Common myeloid progenitor, CD34-positive (primary cell): ENCODE results near the gene WDR1.

ENCODE experiments used
- CTCF ChIA-PET: fragments of 350-600 bp; sonication (Branson Sonifier 250); formaldehyde crosslinking; loops from one replicate; lab custom pipeline; 2021; ENCODE audit warnings: antibody characterized with exemption; lab: Charles Lee
- POLR2A ChIA-PET: fragments of 350-600 bp; sonication (Branson Sonifier 250); formaldehyde crosslinking; loops from one replicate; lab custom pipeline; 2021; ENCODE audit warnings: antibody characterized with exemption; lab: Charles Lee
- DNase-seq, 3 donors: peaks; one replicate each; pipeline versions ENCODE4 v3.0.0 to v3.0.0-alpha.2; 2013
- H3K27ac ChIP-seq, 2 experiments: 1 replicate in 1 of 2; 2 replicates in 1 of 2; pipeline ENCODE4 v1.7.0; 2013; ENCODE audit warnings: inconsistent platforms in 2 of 2, low read length in 2 of 2, mild to moderate bottlenecking in 2 of 2, low read depth in 1 of 2, moderate library complexity in 1 of 2; ENCODE audit not compliant: severe bottlenecking in 2 of 2, insufficient read depth in 1 of 2, poor library complexity in 1 of 2
- H3K27me3 ChIP-seq, 5 experiments: replicated peaks in 2 of 5; 1 replicate in 3 of 5; 2 replicates in 2 of 5; pipeline versions ENCODE4 v1.6.1 to v1.7.0; 2013; ENCODE audit warnings: low read length in 4 of 5, mild to moderate bottlenecking in 2 of 5, moderate library complexity in 2 of 5, inconsistent platforms in 1 of 5; ENCODE audit not compliant: insufficient read depth in 5 of 5, control insufficient read depth in 4 of 5
- H3K36me3 ChIP-seq, 4 experiments: 1 replicate in 2 of 4; 2 replicates in 2 of 4; pipeline versions ENCODE4 v1.6.1 to v1.7.0; 2013; ENCODE audit warnings: low read length in 3 of 4, control low read depth in 1 of 4, mild to moderate bottlenecking in 1 of 4; ENCODE audit not compliant: control insufficient read depth in 4 of 4, insufficient read depth in 4 of 4
- H3K4me1 ChIP-seq, 4 experiments: 1 replicate in 3 of 4; 2 replicates in 1 of 4; pipeline versions ENCODE4 v1.6.1 to v1.7.1; 2013; ENCODE audit warnings: low read length in 3 of 4, mild to moderate bottlenecking in 3 of 4, control low read depth in 1 of 4, inconsistent platforms in 1 of 4, moderate library complexity in 1 of 4; ENCODE audit not compliant: control insufficient read depth in 4 of 4, insufficient read depth in 4 of 4; ENCODE audit errors: control extremely low read depth in 1 of 4
- H3K4me3 ChIP-seq, 7 experiments: 1 replicate in 4 of 7; 2 replicates in 3 of 7; pipeline versions ENCODE4 v1.5.1 to v1.7.0; 2013; ENCODE audit warnings: mild to moderate bottlenecking in 7 of 7, low read length in 6 of 7, moderate library complexity in 6 of 7, inconsistent platforms in 2 of 7, low read depth in 2 of 7, control low read depth in 1 of 7; ENCODE audit not compliant: insufficient read depth in 4 of 7, control insufficient read depth in 1 of 7; ENCODE audit errors: extremely low read depth in 1 of 7
- H3K9me3 ChIP-seq, 5 experiments: 1 replicate in 4 of 5; 2 replicates in 1 of 5; pipeline versions ENCODE4 v1.6.1 to v1.7.1; 2013; ENCODE audit warnings: low read length in 4 of 5, mild to moderate bottlenecking in 2 of 5, inconsistent platforms in 1 of 5, low read depth in 1 of 5, moderate library complexity in 1 of 5; ENCODE audit not compliant: control insufficient read depth in 4 of 5, insufficient read depth in 2 of 5; ENCODE audit errors: control extremely low read depth in 1 of 5
- WGBS: methylation state at CpG from one replicate; pipeline ENCODE4 v1.1.5; 2013; ENCODE audit not compliant: insufficient coverage; 5-methylcytosine and 5-hydroxymethylcytosine counted together

WDR1 gene

DNA sequence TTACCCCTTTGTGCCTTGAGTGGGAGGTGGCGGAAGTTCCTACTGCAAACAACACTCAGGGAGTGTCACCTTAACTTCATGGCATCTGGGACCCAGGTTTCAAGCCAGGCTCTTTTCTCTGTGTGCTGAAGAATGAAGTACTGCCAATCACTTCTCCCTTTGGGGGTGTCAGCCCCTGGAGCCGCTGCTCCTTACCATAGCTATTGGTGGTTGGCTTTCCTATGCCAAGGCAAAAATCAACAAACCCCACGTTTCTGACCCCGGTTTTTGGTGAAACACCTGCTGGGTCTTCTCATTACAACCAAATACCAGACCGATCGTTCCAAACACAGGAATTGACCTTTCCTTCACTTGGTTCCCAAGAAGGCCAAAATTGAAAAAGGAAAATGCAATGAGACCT, 75.6 kb downstream of the WDR1 start:
- H3K36me3 ChIP-seq = no peaks in the 10 kb centered on the region
- WGBS = 88% methylated on average over 4 of the region's 6 CpGs
- no peak overlapping the region for H3K27ac ChIP-seq
- H3K4me1 ChIP-seq = peaks cover 0 to 4% (median 0%) of the 10 kb centered on the region in 4 experiments
- ChIA-PET CTCF (interaction anchor here (0.9 to 1.5 kb wide), 6 partner anchors 11 to 28 kb away, joined by 3 to 5 read pairs (median 3); no protein-coding TSS in a partner anchor), POLR2A (no interaction called here)
- H3K9me3 ChIP-seq = peaks cover 1 to 6% (median 2%) of the 10 kb centered on the region in 5 experiments
- no peak overlapping the region for H3K4me3 ChIP-seq
- peaks cover 0 to 7% (median 0%) of the 10 kb centered on the region in 5 experiments for H3K27me3 ChIP-seq
- no peak for DNase-seq

DNA sequence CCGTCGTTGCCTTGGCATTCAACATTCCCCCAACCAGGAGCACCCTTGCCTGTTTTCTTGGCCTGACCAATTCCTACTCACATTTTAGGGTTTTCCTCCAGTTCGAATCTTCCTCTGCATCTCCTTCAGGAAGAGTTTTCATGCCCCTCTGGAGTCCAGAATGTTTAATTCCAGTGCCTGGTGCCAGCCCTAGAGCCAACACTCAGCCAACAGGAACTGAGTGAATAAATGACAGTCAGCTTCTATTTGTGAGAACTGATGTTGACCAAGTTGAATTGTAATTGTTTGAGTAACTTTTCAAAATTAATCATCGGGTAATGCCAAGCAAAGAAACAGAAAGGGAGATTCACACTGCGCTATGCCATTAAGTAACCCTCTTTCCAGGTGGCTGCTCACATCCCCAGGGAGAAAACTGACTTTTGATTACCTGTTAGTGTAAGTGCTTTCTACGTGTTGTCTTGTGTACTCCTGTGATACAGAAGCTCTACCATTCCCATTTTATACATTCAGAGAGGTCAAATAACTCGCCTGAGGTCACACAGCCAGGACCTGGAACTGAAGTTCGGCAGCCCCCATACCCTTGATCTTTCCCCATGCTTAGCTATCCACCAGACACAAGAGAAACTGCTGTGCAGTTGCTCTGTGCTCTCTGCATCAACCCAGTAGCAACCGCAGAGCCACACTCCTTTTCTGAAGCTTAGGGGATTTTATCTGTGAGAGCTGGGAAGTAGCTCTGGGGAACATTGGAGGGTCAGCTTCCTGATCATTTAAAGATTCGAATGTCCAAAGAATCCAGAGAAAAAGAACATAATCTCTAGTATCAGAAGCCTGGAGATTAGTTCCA, 76.3 kb downstream of the WDR1 start:
- 98% methylated on average over 6 of the region's 10 CpGs for WGBS

DNA sequence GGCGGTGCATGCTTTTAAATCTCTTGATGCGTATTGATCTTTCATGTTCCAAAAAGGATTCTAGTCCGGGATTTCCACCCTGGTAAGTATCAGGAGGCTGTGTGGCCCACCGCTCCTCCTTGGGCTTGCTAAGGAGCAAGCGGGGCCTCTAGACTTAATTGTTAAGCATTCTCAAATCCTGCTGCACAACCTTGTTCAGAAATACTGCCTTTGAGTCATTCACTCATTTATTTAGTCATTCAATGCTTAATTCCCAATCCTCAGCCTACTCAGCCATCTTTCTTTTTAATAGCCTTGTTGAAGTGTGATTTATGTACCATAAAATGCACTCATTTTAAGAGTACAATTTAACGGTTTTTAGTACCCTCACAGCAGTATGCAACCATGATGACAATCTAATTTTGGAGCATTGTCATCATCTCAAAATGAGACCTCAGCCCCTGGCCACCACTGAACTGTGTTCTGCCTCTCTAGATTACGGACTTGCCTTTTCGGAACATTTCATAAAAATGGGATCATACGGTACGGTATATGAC, 79.7 kb downstream of the WDR1 start:
- no peak for DNase-seq
- ChIA-PET CTCF (no interaction called here), POLR2A (no interaction called here)

More for the DNA sequence above, 76.3 kb downstream of the WDR1 start:
- Histone ChIP-seq H3K4me1 (peaks cover 0 to 4% (median 0%) of the 10 kb centered on the region in 4 experiments), H3K27me3 (peaks cover 0 to 7% (median 0%) of the 10 kb centered on the region in 5 experiments), H3K36me3 (no peaks in the 10 kb centered on the region), H3K9me3 (peaks cover 1 to 6% (median 2%) of the 10 kb centered on the region in 5 experiments), H3K27ac (no peak overlapping the region), H3K4me3 (no peak overlapping the region)
- no peak for DNase-seq
- ChIA-PET CTCF (interaction anchor here (0.9 to 1.5 kb wide), 4 partner anchors 10 to 27 kb away, joined by 3 to 5 read pairs (median 3); no protein-coding TSS in a partner anchor), POLR2A (no interaction called here)

DNA sequence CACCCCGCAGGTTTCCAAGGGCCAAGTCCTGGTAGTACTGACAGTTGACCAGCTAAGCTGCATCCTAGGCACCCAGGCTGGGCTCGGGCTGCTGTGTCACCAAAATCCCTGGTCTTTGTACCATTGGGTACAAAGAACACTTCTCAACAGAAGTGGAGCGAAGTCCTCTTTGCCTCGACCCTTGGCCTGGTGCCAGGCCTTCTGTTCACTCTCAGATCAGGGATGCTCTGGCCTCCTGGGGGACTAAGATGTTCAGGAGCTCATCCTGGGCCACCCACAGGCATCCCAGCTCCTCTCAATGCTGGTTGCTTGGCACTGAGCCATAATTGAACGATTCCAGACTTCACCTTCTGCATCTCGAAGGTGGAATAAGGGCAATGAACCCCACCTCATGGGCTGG, 81.5 kb downstream of the WDR1 start:
- H3K4me1 ChIP-seq = peaks cover 2 to 17% (median 13%) of the 10 kb centered on the region in 4 experiments
- ChIA-PET CTCF (interaction anchor here (1.3 to 3.9 kb wide), 4 partner anchors 11 to 19 kb away, joined by 5 to 24 read pairs (median 8); partner anchors contain the start of gene SLC2A9), POLR2A (no interaction called here)
- WGBS = 86% methylated on average over 6 of the region's 6 CpGs
- DNase-seq = no peak
- H3K9me3 ChIP-seq = no peaks in the 10 kb centered on the region
- no peaks in the 10 kb centered on the region for H3K36me3 ChIP-seq
- H3K27ac ChIP-seq = no peak overlapping the region
- no peak overlapping the region for H3K4me3 ChIP-seq
- peaks cover 0 to 9% (median 2%) of the 10 kb centered on the region in 5 experiments for H3K27me3 ChIP-seq

More for the DNA sequence above, 79.7 kb downstream of the WDR1 start:
- Histone ChIP-seq H3K36me3 (no peaks in the 10 kb centered on the region), H3K9me3 (peaks cover 0 to 2% (median 0%) of the 10 kb centered on the region in 5 experiments), H3K4me3 (no peak overlapping the region), H3K27me3 (peaks cover 0 to 9% (median 2%) of the 10 kb centered on the region in 5 experiments), H3K27ac (no peak overlapping the region), H3K4me1 (peaks cover 2 to 17% (median 13%) of the 10 kb centered on the region in 4 experiments)
- 95% methylated on average over 9 of the region's 10 CpGs for WGBS

DNA sequence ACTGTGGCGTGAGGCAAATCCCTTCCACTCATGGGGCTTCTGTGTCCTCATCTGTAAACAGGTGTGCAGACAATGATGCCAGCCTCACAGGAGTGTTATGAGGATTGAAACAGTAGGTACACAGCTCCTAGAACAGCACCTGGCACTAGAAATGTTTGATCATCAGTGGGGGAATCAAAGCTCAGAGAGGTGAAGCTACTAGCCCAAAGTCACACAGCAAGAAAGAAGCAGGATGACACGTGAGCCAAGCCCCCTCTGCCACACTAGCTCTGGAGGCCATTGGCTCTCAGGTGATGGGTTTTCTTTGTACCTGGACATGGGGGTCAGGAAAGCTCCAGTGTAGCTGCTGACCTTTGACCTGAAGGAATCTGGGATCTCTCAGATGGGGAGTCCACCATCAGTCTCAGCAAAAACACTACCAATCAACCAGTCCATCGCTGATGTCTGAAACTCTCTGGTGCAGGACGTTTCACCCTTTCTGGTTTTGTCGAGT, 81.9 kb downstream of the WDR1 start:
- DNase-seq = no peak
- POLR2A ChIA-PET = no interaction called here
- 93% methylated on average over 3 of the region's 5 CpGs for WGBS
- Histone ChIP-seq H3K36me3 (no peaks in the 10 kb centered on the region), H3K27me3 (peaks cover 0 to 6% (median 2%) of the 10 kb centered on the region in 5 experiments), H3K4me1 (peaks cover 2 to 17% (median 13%) of the 10 kb centered on the region in 4 experiments), H3K4me3 (no peak overlapping the region), H3K9me3 (no peaks in the 10 kb centered on the region), H3K27ac (no peak overlapping the region)
- CTCF ChIA-PET = interaction anchor here (0.9 to 3.9 kb wide), 7 partner anchors 11 to 343 kb away, joined by 3 to 24 read pairs (median 5); partner anchors contain the start of gene SLC2A9

DNA sequence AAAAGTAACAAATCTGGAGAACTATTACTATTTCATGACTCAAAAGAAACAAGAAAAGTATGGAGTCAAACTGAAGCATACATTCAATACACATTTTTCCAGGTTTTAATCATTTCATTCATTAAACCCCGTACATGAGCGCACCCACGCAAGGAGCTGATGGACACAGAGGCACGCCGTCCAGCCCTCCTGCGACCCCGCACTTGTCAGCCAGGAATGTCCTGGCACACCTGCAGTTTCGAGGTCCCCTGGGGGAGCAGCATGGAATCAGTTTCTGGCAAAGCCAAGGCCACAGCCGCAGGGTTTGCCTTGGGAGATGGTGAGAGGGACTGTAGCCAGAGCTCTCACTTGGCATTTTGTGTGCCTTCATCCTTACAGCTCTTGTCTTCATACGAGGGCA, 82.5 kb downstream of the WDR1 start:
- Histone ChIP-seq H3K4me3 (no peak overlapping the region), H3K27me3 (peaks cover 0 to 6% (median 0%) of the 10 kb centered on the region in 5 experiments), H3K36me3 (no peaks in the 10 kb centered on the region), H3K9me3 (no peaks in the 10 kb centered on the region), H3K4me1 (peaks cover 2 to 17% (median 13%) of the 10 kb centered on the region in 4 experiments), H3K27ac (no peak overlapping the region)
- ChIA-PET CTCF (interaction anchor here (0.9 to 3.9 kb wide), 7 partner anchors 10 to 342 kb away, joined by 3 to 24 read pairs (median 5); partner anchors contain the start of gene SLC2A9), POLR2A (no interaction called here)
- no peak for DNase-seq
- WGBS = 97% methylated on average over 9 of the region's 10 CpGs
